Fibroblast of skin of abdomen (primary cell): ENCODE measurements around the gene SLF1. TPM values are rescaled to one million over a fixed set of nuclear protein-coding genes. Genes with fewer than 3 reads are reported as not detected.
"Not testable (repeated sequence)": the region's sequence is repeated elsewhere in the genome, so short reads cannot be mapped to it uniquely, and the experiment has no call there.

Experiments used
- DNase-seq: peaks from one replicate; pipeline ENCODE4 v3.0.0-alpha.2; 2013
- polyA plus RNA-seq, 2 experiments: library from polyadenylated mRNA; unstranded; fragments of 120-200 nt; gene quantifications; one replicate each; pipeline ENCODE4 v1.2.1, GENCODE V29; 2013; ENCODE audit not compliant: insufficient read length in 2 of 2

SLF1 gene
- polyA plus RNA-seq (2013, experiment 1 of 2; ENCODE audit: insufficient read length), result 7.3 TPM
- 6.2 TPM for polyA plus RNA-seq (2013, experiment 2 of 2; ENCODE audit: insufficient read length)

GRCh38 chr5:94618493-94619328, at the start of gene SLF1, which contains the start of gene KIAA0825:
Gene SLF1 (plus strand): TSS chr5:94618669. CDS start chr5:94628811, 10,142 bp downstream.
Gene KIAA0825 (minus strand): TSS chr5:94618604. CDS start chr5:94537126, 81,478 bp downstream.
- peak; percentile 85 for DNase-seq

- no peak for DNase-seq
Measured at GRCh38 chr5:94571415-94571814, 47.1 kb upstream of the SLF1 start.

- DNase-seq, result not testable (repeated sequence)
Measured at GRCh38 chr5:94573349-94573748, 45.1 kb upstream of the SLF1 start.

- no peak for DNase-seq
Measured at GRCh38 chr5:94575196-94575595, 43.3 kb upstream of the SLF1 start.

GRCh38 chr5:94577466-94578245, 40.8 kb upstream of the SLF1 start:
- no peak for DNase-seq

GRCh38 chr5:94595281-94595840, 23.1 kb upstream of the SLF1 start:
- no peak for DNase-seq

GRCh38 chr5:94613583-94613982, 4.9 kb upstream of the SLF1 start:
- DNase-seq, result no peak

GRCh38 chr5:94614156-94614805, 4.2 kb upstream of the SLF1 start:
- no peak for DNase-seq

- DNase-seq, result no peak
Measured at GRCh38 chr5:94615862-94616261, 2.6 kb upstream of the SLF1 start.

GRCh38 chr5:94618029-94618492, 408 bp upstream of the SLF1 start:
- peak; percentile 60 for DNase-seq

- DNase-seq, result no peak
Measured at GRCh38 chr5:94620256-94620655, 1.8 kb downstream of the SLF1 start.

GRCh38 chr5:94621763-94622162, 3.3 kb downstream of the SLF1 start:
- DNase-seq, result no peak

GRCh38 chr5:94623011-94623410, 4.5 kb downstream of the SLF1 start:
- peak; percentile 70 for DNase-seq

- DNase-seq, result no peak
Measured at GRCh38 chr5:94623877-94624276, 5.4 kb downstream of the SLF1 start.

- DNase-seq, result no peak
Measured at GRCh38 chr5:94627191-94627590, 8.7 kb downstream of the SLF1 start.

- no peak for DNase-seq
Measured at GRCh38 chr5:94632024-94632423, 13.6 kb downstream of the SLF1 start.

- DNase-seq, result no peak
Measured at GRCh38 chr5:94640176-94640575, 21.7 kb downstream of the SLF1 start.

- DNase-seq, result no peak
Measured at GRCh38 chr5:94645053-94645452, 26.6 kb downstream of the SLF1 start.

GRCh38 chr5:94646758-94647157, 28.3 kb downstream of the SLF1 start:
- no peak for DNase-seq

- no peak for DNase-seq
Measured at GRCh38 chr5:94649874-94650273, 31.4 kb downstream of the SLF1 start.

GRCh38 chr5:94658272-94658671, 39.8 kb downstream of the SLF1 start:
- no peak for DNase-seq

- DNase-seq, result no peak
Measured at GRCh38 chr5:94660506-94660905, 42.0 kb downstream of the SLF1 start.
